Progenitor cell of endocrine pancreas (in vitro differentiated cells): ENCODE data around the gene TCHHL1. TPM values are rescaled to one million over a fixed set of nuclear protein-coding genes. Genes with fewer than 3 reads are reported as not detected.

Source experiments
- DNase-seq: peaks from one replicate; pipeline ENCODE4 v3.0.0; 2021; ENCODE audit warnings: low spot score; ENCODE audit not compliant: unreplicated experiment
- H3K27ac Mint-ChIP-seq: 2 replicates; pipeline ENCODE4 v1.8.0; 2021; ENCODE audit warnings: mild to moderate bottlenecking, moderate library complexity, mixed read lengths
- H3K27me3 Mint-ChIP-seq: 2 replicates; pipeline ENCODE4 v1.8.0; 2021; ENCODE audit warnings: mixed read lengths
- H3K36me3 Mint-ChIP-seq: 2 replicates; pipeline ENCODE4 v1.8.0; 2022; ENCODE audit warnings: mixed read lengths; ENCODE audit not compliant: insufficient read depth
- H3K4me1 Mint-ChIP-seq: 2 replicates; pipeline ENCODE4 v1.8.0; 2021; ENCODE audit warnings: low read depth, mixed read lengths
- H3K4me3 Mint-ChIP-seq: 2 replicates; pipeline ENCODE4 v1.8.0; 2021; ENCODE audit warnings: low read depth, mild to moderate bottlenecking, moderate library complexity, mixed read lengths
- H3K9me3 Mint-ChIP-seq: 2 replicates; pipeline ENCODE4 v1.8.0; 2021; ENCODE audit warnings: low read depth, mixed read lengths
- CTCF ChIP-seq: fragments of 200-600 bp; sonication (generic); IDR thresholded peaks from one replicate; pipeline ENCODE4 v1.5.0; 2021; ENCODE audit warnings: antibody characterized with exemption, mild to moderate bottlenecking; ENCODE audit not compliant: unreplicated experiment
- total RNA-seq: library from RNA; stranded (reverse); gene quantifications from 2 replicates; pipeline ENCODE4 v1.2.1, GENCODE V29; 2021

The TCHHL1 gene
- total RNA-seq, 1 donor from 2014 or later: not detected

GRCh38 chr1:152038871-152039270 is 50.0 kb downstream of the TCHHL1 start:
- Mint-ChIP-seq H3K4me3 (no peak overlapping the region), H3K36me3 (no peaks in the 10 kb centered on the region), H3K4me1 (peaks cover 22% of the 10 kb centered on the region), H3K9me3 (no peaks in the 10 kb centered on the region), H3K27ac (no peak overlapping the region), H3K27me3 (peaks cover 3% of the 10 kb centered on the region)
- DNase-seq: no peak
- TF ChIP-seq CTCF: no peak

GRCh38 chr1:152036267-152037216 is 52.3 kb downstream of the TCHHL1 start, which contains the start of gene S100A11:
Gene S100A11 (minus strand): TSS chr1:152037004. CDS start chr1:152036915, 89 bp downstream.
- peak within 1 kb of the TSS; percentile 91 for H3K4me3 Mint-ChIP-seq
- peak within 1 kb of the TSS; percentile 92 for H3K27ac Mint-ChIP-seq
- DNase-seq: peak; percentile 53
- H3K9me3 Mint-ChIP-seq: no peaks in the 10 kb centered on the region
- H3K4me1 Mint-ChIP-seq: peaks cover 24% of the 10 kb centered on the region
- H3K36me3 Mint-ChIP-seq: peaks cover 6% of the 10 kb centered on the region
- peaks cover 3% of the 10 kb centered on the region for H3K27me3 Mint-ChIP-seq
- peak; percentile 6 for TF ChIP-seq CTCF

- Mint-ChIP-seq H3K9me3 (no peaks in the 10 kb centered on the region), H3K27ac (peak overlapping the region; percentile 92), H3K36me3 (peaks cover 7% of the 10 kb centered on the region), H3K4me1 (peaks cover 24% of the 10 kb centered on the region), H3K27me3 (peaks cover 3% of the 10 kb centered on the region), H3K4me3 (peak overlapping the region; percentile 91)
- TF ChIP-seq CTCF: no peak
- no peak for DNase-seq
Observed at GRCh38 chr1:152035539-152036266, 53.2 kb downstream of the TCHHL1 start.

GRCh38 chr1:152034654-152035538 is 54.0 kb downstream of the TCHHL1 start:
- Mint-ChIP-seq H3K4me1 (peaks cover 24% of the 10 kb centered on the region), H3K36me3 (peaks cover 11% of the 10 kb centered on the region), H3K4me3 (peak overlapping the region; percentile 91), H3K27ac (peak overlapping the region; percentile 92), H3K27me3 (peaks cover 3% of the 10 kb centered on the region), H3K9me3 (no peaks in the 10 kb centered on the region)
- peak; percentile 77 for TF ChIP-seq CTCF
- DNase-seq: peak; percentile 39
